ENCODE results near the gene SMPD1. TPM values are rescaled to one million over a fixed set of nuclear protein-coding genes. Genes with fewer than 3 reads are reported as not detected.
"Not testable (repeated sequence)": the region's sequence is repeated elsewhere in the genome, so short reads cannot be mapped to it uniquely, and the experiment has no call there.

Gene SMPD1
- polyA plus RNA-seq, 3 donors, result 4.2 to 22.6 (median 4.9) TPM

DNA sequence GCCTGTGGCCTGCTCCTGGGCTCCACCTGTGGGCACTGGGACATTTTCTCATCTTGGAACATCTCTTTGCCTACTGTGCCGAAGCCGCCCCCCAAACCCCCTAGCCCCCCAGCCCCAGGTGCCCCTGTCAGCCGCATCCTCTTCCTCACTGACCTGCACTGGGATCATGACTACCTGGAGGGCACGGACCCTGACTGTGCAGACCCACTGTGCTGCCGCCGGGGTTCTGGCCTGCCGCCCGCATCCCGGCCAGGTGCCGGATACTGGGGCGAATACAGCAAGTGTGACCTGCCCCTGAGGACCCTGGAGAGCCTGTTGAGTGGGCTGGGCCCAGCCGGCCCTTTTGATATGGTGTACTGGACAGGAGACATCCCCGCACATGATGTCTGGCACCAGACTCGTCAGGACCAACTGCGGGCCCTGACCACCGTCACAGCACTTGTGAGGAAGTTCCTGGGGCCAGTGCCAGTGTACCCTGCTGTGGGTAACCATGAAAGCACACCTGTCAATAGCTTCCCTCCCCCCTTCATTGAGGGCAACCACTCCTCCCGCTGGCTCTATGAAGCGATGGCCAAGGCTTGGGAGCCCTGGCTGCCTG, 1.4 kb downstream of the SMPD1 start:
- Mint-ChIP-seq H3K4me1 (peaks cover 32% of the 10 kb centered on the region), H3K4me3 (peak overlapping the region in 1 of 2 donors; percentile 87), H3K36me3 (peaks cover 24 to 36% of the 10 kb centered on the region in 2 donors), H3K27me3 (ENCODE audit: low read depth in 3 of 3) (peaks cover 0 to 2% (median 1%) of the 10 kb centered on the region in 3 donors), H3K9me3 (peaks cover 0 to 2% (median 0%) of the 10 kb centered on the region in 7 donors), H3K27ac (peak overlapping the region in 5 of 7 donors; percentile 46 to 95 (median 89))
- H2AFZ ChIP-seq (ENCODE audit: insufficient read depth, low read depth, low read length, poor library complexity, severe bottlenecking), result no peak overlapping the region
- peaks cover 15 to 19% of the 10 kb centered on the region in 2 donors for H3K4me1 ChIP-seq (ENCODE audit: control insufficient read depth in 1 of 2, insufficient read depth in 2 of 2, low read length in 2 of 2)
- H3K36me3 ChIP-seq (replicated peaks in 1 of 2; ENCODE audit: control insufficient read depth in 1 of 2, insufficient read depth in 2 of 2, low read length in 2 of 2), result peaks cover 8 to 22% of the 10 kb centered on the region in 2 donors
- peaks cover 10% of the 10 kb centered on the region for H3K79me2 ChIP-seq (ENCODE audit: insufficient read depth, low read length)
- no peak for DNase-seq
- H3K9me3 ChIP-seq (replicated peaks in 1 of 2; ENCODE audit: control insufficient read depth in 1 of 2, insufficient read depth in 1 of 2, low read length in 2 of 2), result no peaks in the 10 kb centered on the region
- H3K27me3 ChIP-seq (ENCODE audit: control insufficient read depth in 2 of 2, insufficient read depth in 2 of 2, low read length in 2 of 2), result no peaks in the 10 kb centered on the region
- peak overlapping the region in 1 of 3 experiments; percentile 91 for H3K4me3 ChIP-seq (replicated peaks in 1 of 3; ENCODE audit: low read depth in 2 of 3, low read length in 3 of 3)
- no peaks in the 10 kb centered on the region for H4K20me1 ChIP-seq (ENCODE audit: insufficient read depth, low read length)
- H3K9ac ChIP-seq (ENCODE audit: insufficient read depth, low read length, poor library complexity, severe bottlenecking), result no peak overlapping the region
- TF ChIP-seq, protein P1, sequence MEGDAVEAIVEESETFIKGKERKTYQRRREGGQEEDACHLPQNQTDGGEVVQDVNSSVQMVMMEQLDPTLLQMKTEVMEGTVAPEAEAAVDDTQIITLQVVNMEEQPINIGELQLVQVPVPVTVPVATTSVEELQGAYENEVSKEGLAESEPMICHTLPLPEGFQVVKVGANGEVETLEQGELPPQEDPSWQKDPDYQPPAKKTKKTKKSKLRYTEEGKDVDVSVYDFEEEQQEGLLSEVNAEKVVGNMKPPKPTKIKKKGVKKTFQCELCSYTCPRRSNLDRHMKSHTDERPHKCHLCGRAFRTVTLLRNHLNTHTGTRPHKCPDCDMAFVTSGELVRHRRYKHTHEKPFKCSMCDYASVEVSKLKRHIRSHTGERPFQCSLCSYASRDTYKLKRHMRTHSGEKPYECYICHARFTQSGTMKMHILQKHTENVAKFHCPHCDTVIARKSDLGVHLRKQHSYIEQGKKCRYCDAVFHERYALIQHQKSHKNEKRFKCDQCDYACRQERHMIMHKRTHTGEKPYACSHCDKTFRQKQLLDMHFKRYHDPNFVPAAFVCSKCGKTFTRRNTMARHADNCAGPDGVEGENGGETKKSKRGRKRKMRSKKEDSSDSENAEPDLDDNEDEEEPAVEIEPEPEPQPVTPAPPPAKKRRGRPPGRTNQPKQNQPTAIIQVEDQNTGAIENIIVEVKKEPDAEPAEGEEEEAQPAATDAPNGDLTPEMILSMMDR (IDR thresholded peaks at IDR 0.05), result no peak
- H3K27ac ChIP-seq (ENCODE audit: low read depth in 1 of 2, low read length in 2 of 2), result peak overlapping the region in 1 of 2 donors; percentile 93
- intact Hi-C loops (cut with micrococcal nuclease), result loop anchor here in 1 of 2 donors (2.0 to 5.0 kb wide), 2 partner anchors 89 to 221 kb away; partner anchors contain the start of genes ARFIP2, TAF10 and TIMM10B
- H3K4me2 ChIP-seq (replicated peaks; ENCODE audit: extremely low read depth, low read length, poor library complexity, severe bottlenecking), result peak overlapping the region; percentile 94
- WGBS (ENCODE audit: insufficient coverage), result 91% methylated on average over 14 of the region's 18 CpGs

DNA sequence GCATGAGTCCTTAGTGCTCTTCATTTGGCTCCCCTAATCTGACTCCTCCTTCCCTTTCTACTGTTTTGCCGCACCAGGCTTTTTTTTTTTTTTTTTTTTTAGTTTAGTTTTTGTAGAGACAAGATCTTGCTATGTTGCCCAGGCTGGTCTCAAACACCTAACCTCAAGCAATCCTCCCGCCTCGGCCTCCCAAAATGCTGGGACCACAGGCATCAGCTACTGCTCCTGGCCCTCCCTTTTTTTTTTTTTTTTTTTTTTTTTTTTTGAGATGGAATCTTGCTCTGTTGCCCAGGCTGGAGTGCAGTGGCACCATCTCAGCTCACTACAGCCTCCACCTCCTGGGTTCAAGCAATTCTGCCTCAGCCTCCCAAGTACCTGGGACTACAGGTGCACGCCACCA, 2.0 kb downstream of the SMPD1 start:
- not testable (repeated sequence) for H3K27ac ChIP-seq (ENCODE audit: low read depth in 1 of 2, low read length in 2 of 2); H3K4me2 ChIP-seq (replicated peaks; ENCODE audit: extremely low read depth, low read length, poor library complexity, severe bottlenecking); H3K9me3 ChIP-seq (replicated peaks in 1 of 2; ENCODE audit: control insufficient read depth in 1 of 2, insufficient read depth in 1 of 2, low read length in 2 of 2); H3K27me3 ChIP-seq (ENCODE audit: control insufficient read depth in 2 of 2, insufficient read depth in 2 of 2, low read length in 2 of 2); H3K79me2 ChIP-seq (ENCODE audit: insufficient read depth, low read length); H3K4me3 ChIP-seq (replicated peaks in 1 of 3; ENCODE audit: low read depth in 2 of 3, low read length in 3 of 3); H3K9me3 Mint-ChIP-seq; H4K20me1 ChIP-seq (ENCODE audit: insufficient read depth, low read length); H2AFZ ChIP-seq (ENCODE audit: insufficient read depth, low read depth, low read length, poor library complexity, severe bottlenecking); H3K27me3 Mint-ChIP-seq (ENCODE audit: low read depth in 3 of 3); DNase-seq; H3K4me3 Mint-ChIP-seq; H3K9ac ChIP-seq (ENCODE audit: insufficient read depth, low read length, poor library complexity, severe bottlenecking)
- Histone ChIP-seq H3K4me1 (ENCODE audit: control insufficient read depth in 1 of 2, insufficient read depth in 2 of 2, low read length in 2 of 2) (peaks cover 15 to 19% of the 10 kb centered on the region in 2 donors), H3K36me3 (replicated peaks in 1 of 2; ENCODE audit: control insufficient read depth in 1 of 2, insufficient read depth in 2 of 2, low read length in 2 of 2) (peaks cover 8 to 22% of the 10 kb centered on the region in 2 donors)
- intact Hi-C loops (cut with micrococcal nuclease), result loop anchor here in 1 of 2 donors (5.0 kb wide), 1 partner anchor 220 kb away; the partner anchor contains the start of gene TAF10
- Mint-ChIP-seq H3K27ac (peak overlapping the region in 1 of 7 donors; percentile 46), H3K36me3 (peaks cover 24 to 36% of the 10 kb centered on the region in 2 donors), H3K4me1 (peaks cover 32% of the 10 kb centered on the region)
- no CpG with 5 or more reads among the region's 4 CpGs for WGBS (ENCODE audit: insufficient coverage)

All from CD14-positive monocyte (primary cell).